ENCODE results near the gene TLE7.
A peak's percentile ranks its signal among the peaks of the same experiment; 100 is the strongest.

TLE7 gene

DNA sequence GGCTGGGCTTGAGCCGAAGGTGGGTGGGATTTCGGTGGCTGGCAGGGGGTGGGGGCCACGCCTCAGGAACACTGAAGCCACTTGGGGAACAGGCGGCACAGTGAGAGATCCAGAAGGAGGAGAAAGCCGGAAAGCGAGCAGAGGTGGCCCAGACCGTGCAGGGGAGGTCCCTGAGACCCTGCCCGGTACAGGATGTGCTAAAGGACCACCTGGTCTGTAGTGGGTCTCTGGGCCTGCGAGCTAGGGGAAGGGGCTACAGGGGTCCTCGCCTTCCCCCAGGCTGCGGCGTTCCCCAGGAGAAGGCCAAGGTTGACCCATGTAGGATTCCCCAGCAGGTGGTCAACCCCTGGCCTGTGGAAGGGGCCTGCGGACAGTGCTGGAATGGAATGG, at the start of gene TLE7:
Gene TLE7, minus strand, starts transcription at position 4 of the 390 bp plus-strand sequence. CDS start 8,730 bp downstream, outside the sequence.
- DNase-seq (ENCODE audit: low read depth in 2 of 2), result no peak

DNA sequence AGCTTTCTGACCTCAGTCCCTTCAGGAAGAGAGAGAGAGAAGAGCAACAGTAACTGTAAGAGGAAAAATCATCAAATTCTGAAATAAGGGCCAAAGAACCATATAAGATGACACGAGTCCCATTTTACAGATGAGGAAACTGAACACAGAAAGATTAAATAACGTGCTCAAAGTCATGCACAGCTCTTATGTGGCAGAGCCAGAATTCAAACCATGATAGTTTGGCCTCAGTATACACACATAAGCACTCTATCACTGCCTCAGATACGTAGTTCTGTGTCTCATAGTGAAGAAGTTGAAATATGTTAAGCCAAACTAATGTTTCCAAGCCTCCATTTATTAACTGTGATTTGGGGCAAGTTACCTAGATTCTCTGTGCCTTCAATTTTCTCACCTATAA, 49.2 kb upstream of the TLE7 start:
- no peak for DNase-seq (ENCODE audit: low read depth in 2 of 2)

DNA sequence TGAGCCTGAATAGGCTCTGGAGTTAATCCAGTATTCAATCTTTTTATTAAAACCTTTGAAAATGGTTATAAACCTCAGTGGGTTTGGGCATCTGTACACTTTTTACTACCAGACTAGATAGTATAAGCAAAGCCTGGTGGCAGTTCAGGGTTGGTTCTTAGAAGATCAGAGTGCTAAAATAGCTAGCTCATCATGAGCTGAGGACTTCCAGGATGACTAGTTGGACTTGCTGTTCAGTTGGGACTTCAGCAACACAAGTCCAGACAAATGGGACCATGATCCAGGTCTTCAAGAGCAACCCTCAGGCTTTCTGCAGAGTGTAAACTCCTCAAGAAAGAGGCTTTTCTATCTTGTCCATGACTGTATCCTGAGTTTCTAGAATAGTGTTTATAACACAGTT, 48.5 kb upstream of the TLE7 start:
- no peak for DNase-seq (ENCODE audit: low read depth in 2 of 2)

DNA sequence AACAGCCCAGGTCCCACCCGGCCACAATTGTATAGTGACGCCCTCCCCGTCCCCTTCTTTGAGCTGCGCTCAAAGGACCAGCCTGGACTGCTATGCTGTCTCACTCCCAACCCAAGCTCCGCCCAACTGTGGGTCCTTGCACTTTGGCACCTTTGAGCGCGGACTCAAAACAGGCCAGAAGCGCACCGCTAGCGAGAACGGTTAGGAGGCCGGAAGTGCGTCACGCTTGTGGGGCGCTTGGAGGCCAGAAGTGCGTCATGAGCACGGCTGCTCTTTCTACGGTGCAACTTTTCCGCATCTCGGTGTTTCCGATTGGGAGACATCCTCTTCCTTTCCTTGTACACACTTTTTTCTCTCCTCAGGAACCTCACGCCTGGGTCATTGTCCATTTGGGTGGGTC, 47.3 kb upstream of the TLE7 start, which contains the start of gene ZNF19:
Gene ZNF19, minus strand, starts transcription at position 203 of the 400 bp plus-strand sequence. CDS start 7,210 bp downstream, outside the sequence.
- DNase-seq (ENCODE audit: low read depth in 2 of 2), result no peak

DNA sequence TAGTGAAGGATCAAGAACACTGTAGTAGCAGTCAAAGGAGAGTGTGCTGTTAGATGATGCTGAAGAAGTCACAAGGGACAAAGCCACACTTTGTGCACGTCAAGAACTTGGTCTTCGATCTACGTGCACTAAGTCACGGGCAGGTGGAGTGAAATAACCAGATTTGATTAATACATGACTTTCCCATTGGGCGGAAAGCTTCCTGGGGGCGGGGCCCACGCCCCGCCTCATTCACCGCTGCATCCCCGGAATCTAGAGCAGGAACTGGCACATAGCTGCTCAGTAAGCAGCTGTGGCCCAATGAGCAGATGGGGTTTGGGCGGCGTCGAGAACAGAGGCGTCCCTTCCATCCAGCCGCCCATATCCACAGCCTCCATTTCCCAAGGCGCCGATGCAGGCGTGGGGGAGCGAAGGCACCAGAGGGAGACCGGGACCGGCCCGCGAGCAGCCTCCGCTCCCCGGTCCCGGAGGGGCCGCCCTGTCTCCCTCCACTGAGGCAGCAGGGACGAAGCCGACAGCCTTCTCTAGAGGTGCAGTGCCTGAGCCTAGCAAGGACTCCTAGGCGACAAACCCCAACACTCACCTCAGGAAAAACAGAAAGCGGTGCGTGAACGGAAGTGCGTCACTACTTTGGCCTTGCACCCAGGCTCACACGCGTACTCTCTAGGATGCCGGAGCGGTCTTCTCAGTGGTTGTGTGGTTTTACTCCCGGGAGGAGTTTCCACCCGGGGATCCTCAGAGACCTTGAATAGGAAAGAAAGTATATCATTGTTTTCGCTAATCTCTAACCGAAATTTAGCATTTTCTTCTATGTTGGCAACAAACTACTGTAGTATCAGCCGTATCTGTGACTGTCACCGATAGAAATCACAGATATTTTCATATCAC, 42.4 kb upstream of the TLE7 start:
- DNase-seq (ENCODE audit: low read depth in 2 of 2), result peak; percentile 67 to 68

DNA sequence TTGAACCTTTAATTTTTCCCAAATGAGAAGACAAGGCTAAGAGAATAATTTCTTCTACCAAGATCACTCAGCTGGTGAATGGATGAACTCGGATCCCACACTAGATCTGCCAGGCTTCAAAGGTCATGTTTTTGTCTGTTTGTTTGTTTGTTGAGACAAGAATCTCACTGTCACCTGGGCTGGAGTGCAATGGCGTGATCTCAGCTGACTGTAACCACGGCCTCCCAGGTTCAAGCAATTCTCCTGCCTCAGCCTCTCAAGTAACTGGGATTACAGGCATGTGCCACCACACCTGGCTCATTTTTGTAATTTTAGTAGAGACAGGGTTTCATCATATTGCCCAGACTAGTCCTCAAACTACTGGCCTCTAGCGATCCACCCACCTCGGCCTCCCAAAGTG, 40.7 kb upstream of the TLE7 start:
- no peak for DNase-seq (ENCODE audit: low read depth in 2 of 2)

DNA sequence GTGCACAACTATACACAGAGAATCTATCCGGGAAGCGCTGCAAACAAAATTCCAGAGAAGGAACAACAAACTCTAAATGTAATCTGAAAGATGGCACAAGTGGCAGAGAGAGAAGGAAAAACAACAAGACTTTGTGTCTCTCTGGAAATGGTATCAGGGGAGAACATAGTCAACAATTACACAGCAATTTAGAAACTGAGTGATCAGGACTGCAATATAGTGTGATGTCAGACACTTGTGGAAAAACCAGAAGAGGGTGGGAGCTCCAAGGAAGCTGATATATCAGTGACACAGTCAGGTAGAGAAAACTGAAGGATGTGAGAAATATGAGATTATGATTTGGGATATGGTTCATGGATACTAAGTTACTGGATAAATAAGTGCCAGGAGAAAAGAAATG, 39.1 kb upstream of the TLE7 start:
- no peak for DNase-seq (ENCODE audit: low read depth in 2 of 2)

DNA sequence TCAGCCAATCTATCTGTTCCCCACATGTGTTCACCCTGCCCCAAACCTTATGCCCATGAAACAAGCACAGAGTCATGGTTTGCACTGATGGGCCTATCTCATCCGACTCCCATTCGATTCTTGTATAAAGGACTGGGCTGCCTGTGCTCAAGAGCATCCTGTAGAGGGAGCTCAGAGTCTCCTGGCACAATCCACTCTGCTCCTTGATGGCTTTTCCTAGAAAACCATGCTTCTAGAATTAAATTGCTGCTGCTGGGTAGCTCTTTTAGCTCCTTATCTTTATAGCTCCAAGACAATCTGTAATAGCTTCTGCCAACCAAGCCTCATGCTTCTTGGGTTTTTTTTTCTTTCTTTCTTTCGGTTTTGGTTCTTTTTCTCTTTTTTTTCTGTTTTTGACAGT, 37.6 kb upstream of the TLE7 start:
- no peak for DNase-seq (ENCODE audit: low read depth in 2 of 2)

DNA sequence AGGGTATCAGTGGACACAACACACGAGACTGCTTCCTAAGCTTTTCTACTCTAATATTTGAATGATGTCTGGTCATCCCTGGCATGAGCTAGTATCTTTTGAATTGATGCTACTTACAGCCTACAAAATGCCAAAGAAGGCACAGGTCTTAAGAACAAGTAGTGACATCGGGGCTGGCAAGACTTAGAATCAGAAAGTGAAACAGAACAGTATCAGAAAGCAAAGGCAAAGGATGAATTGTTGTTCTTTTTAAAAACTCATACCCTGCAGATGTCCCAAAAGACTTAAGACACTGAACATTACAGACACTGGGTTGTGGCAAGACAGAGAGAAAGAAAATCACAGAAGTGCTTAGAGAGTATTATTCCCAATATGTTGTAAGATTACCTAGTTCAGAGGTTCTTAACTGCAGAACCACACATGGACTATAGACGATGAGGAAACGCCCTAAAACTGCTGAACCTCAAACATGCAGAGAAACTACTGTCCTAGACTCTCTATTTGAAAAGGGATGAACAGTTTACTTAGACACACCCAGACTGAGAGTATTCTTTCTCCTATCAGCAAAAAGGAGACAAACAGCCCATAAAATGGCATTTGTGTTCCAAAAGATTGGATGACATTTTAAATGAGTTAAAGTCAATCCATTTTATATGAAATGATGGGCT, 34.7 kb upstream of the TLE7 start:
- no peak for DNase-seq (ENCODE audit: low read depth in 2 of 2)

DNA sequence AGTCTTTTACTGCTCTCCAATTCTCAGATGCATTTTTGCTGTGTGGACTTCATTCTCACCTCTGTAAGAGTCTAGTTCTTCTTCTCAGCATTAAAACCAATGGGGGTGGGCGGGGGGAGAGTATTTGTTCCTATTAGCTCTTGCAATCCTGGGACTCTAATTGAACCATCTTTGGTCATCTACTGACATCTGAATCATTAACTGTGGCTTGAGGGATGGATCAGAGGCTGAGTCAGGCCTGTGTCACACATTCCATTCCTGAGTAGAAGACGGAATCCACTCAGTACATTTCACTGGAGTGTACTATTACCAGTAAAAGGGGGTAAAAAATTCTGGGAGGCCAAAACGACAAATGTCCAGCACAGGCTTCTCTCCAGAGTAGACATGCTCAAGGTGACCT, 33.0 kb upstream of the TLE7 start:
- DNase-seq (ENCODE audit: low read depth in 2 of 2), result no peak

DNA sequence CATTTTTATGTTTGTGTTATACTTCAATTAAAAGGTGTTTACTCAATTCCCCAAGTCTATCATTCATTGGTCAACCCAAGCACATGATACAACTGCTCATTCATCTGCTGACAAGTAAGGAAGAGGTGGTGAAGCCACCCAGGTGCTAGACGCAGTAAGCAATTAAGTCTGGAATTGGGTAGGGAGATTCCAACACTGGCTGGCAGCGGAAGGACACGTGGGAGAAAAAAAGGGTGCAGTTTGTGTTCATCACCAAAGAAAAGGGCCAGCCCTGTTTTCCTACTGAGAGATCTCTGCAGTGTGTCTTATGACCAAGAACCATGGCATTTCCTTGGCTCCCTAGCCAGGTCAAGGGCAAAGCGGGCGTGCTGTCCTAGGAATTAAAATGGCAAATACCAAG, 32.0 kb upstream of the TLE7 start:
- no peak for DNase-seq (ENCODE audit: low read depth in 2 of 2)

DNA sequence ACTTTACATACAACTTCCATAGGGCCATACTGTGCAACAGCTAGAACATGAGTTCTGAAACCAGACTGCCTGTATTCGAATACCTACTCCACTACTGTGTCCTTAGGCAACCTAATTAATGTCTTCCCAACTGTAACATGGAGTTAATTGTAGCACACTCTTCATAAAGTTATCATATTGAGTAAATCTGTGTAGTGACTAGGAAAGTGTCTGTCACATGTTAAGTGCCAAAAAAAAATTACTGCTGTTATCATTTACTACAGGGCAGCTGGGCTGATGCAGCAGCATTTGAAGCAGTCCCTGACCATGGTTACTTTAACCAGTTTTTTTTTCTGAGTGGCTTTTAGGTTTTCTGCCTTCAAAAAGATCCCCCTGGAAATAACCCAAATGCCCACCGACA, 31.1 kb upstream of the TLE7 start:
- DNase-seq (ENCODE audit: low read depth in 2 of 2), result no peak

DNA sequence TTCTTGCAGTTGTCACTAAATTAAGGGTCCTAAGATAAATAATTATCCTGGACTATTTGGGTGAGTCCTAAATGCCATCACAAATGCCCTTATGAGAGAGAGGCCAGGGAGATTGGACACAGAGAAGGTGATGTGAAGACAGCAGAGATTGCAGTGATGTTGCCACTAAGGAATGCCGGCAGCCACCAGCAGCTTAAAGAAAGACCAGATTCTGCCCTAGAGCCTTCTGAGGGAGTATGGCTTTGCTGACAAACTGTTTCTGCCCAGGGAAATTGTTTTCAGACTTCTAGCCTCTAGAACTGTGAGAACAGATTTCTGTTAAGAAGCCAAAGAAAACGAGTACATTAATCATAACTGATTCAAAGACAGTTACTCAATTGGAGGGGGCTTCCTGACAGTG, 30.2 kb upstream of the TLE7 start:
- no peak for DNase-seq (ENCODE audit: low read depth in 2 of 2)

DNA sequence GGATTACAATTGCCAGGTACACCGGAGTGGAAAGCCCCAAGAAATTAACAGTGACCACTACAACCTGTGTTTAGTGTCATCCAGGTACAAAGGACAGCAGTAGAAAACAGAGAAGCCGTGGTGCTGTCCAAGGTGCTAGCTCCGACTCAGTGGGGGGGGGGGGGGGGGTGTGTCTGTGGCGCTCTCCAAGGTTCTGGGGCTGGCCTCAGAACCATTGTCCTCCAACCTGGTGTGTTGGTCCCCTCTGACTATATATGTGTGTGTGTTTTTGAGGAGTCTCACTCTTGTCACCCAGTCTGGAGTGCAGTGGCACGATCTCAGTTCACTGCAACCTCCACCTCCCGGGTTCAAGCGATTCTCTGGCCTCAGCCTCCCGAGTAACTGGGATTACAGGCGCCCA, 26.0 kb upstream of the TLE7 start:
- no peak for DNase-seq (ENCODE audit: low read depth in 2 of 2)

DNA sequence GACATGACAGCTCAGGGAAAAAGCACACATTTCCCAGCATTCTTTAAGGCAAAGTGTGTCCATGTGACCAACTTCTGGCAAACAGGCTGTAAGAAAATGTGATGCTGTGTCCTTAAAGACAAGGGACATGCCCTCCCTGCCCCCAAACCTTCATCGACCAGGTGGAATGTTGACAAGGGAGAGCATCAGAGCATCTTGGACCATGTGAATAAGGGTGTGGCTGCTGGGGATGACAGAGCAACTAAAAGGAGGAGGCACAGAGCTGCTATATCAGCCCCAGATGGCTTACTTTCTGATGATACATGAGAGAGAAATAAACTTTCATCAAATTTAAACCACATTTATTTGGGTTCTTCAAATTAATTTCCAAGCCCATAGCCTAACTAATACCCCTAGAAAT, 22.4 kb upstream of the TLE7 start:
- DNase-seq (ENCODE audit: low read depth in 2 of 2), result no peak

DNA sequence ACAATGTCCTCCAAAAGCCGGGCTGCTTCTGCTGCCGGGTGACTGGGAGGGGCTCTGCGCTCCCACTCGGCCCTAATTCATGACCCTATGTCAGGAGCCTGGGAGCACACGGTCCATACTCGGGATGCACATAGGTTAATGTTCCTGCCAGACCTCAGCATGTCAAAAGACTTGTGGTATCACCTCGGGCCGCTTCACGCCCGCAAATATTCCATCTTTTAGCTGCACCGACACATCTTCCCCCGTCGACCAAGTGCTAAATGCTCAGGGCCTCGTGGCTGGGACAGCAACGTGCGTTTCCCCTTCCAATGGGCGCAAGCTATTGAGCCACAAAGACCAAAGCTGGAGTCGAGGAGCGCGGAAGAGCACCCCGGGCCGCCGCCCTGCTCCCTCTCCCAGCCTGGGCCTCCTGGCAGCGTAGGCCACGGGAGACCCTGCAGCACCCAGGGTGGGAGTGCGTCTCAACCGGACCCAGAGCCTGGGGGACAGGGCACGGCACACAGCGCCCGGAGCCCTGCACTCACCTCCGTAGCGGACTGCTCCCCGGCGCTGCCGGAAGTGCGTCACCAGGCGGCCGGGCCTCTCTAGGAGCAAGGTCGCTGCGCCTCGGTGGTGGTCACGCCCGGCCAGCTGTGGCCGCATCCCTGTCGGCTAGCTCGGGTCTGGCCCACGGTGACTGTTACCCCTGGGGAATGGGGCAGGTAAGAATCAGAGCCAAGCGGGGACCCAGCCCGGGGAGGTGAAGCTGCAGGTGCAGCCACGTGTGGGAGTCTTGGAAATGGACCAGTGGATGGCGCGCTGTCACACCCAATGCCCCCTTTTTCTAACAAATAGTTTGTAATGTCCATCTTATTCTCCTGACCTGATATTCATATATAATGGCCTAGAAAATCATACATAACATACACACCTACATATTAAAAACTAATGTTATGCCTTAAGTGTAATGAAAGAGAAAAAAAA, 20.1 kb upstream of the TLE7 start, which contains the start of gene ZNF23:
Gene ZNF23, minus strand, starts transcription at position 562 of the 963 bp plus-strand sequence. CDS start 5,451 bp downstream, outside the sequence.
- DNase-seq (ENCODE audit: low read depth in 2 of 2), result peak; percentile 66 to 71

DNA sequence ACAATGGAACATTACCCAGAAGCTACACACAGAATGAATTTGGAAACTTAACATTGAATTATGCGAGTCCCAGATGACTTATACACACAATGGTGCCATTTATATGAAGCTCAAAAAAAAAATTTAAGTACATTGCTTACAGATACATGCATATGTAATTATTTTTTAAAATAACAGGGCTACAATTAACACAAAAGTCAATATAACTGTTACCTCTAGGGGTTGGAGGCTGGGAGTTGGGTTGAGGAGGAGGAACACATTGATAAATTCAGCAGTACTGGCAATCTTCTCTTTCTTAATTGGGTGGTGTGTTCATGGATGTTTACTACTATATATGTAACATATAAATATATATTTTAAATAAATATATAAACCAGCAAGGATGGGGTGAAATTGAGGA, 19.1 kb upstream of the TLE7 start:
- DNase-seq (ENCODE audit: low read depth in 2 of 2), result no peak

DNA sequence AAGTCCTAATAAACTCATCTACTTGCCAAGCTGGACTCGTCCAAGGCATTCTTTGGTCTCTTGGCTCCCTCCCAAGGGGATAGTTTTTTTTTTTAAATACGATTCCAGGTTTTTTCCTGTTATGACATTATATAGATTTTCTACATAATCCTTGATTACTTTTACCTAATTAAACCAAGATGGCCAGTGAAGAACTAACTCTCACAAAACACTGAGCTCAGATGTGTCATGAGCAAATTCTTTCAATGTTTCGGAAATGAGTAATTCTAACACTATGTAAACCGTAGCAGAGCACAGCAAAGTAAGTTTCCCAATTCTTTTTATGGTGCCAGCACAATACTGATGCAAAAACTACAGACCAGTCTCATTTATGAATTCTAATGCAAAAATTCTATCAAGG, 18.4 kb upstream of the TLE7 start:
- no peak for DNase-seq (ENCODE audit: low read depth in 2 of 2)

DNA sequence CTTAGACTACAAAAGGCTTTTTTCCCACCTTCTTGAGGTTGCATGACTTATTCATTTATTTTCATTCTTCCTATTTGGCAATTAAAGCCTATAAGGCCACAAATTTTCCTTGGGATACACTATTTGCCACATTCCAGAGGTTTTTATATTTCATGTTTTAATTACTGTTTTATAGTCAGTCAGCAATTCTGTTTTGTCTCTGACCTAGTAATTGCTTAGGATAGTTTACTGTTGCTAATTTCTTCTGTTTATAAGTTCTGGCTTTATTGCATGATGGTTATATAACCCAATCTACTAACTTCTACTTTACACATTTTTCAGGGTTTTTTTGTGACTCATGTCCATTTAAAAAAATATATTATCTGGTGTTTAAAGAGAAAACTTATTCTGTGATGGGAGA, 17.7 kb upstream of the TLE7 start:
- DNase-seq (ENCODE audit: low read depth in 2 of 2), result no peak

DNA sequence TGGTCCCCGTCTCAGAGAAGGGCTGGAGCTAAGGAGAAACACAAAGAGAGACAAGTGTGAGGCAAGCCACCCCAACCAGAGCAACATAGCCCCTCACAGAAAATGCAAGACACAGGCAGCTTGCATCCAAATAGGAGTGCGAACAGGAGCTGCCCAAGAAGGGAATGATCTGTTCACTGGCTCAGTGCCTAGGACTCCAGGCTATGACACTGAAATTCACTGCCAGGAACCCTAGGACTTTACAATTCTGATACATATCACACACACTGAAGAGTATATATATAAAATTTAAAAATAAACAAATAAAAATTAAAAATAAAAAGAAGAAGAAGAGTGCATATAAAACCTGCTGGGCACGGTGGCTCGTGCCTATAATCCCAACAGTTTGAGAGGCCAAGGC, 14.9 kb upstream of the TLE7 start:
- no peak for DNase-seq (ENCODE audit: low read depth in 2 of 2)

DNA sequence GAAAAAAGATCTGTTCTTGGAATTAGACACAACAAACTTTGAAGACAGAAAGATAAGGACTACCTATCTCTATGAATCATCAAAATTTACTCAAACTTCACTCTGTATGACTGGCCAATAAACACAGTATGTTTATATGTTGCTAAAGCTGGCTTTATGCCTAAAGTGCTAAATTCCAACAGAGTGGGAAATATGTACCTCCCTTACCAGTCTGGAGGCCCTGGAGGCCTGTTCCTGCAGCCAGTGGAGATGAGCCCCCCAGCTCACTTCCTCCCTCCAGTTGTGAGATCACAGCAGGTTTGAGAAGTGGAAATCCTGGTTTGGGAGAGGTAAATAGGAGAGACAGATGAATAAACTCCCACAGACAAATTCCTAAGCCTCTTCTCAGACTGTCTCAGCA, 11.2 kb upstream of the TLE7 start:
- DNase-seq (ENCODE audit: low read depth in 2 of 2), result no peak

DNA sequence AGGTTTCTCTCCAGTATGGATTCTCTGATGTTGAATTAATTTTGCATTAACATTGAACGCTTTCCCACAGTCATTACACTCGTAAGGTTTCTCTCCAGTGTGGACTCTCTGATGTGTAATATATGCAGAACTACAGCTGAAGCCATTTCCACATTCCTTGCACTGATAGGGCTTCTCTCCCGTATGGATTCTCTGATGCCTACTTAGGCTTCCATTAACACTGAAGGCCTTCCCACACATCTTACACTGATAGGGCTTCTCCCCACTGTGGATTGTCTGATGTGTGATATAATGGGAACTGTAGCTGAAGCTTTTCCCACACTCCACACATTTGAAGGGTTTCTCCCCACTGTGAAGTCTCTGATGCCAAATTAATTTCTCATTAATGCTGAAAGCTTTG, 7.2 kb upstream of the TLE7 start:
- no peak for DNase-seq (ENCODE audit: low read depth in 2 of 2)
